H1 (cell line): ENCODE results near the gene COMMD7. TPM values are rescaled to one million over a fixed set of nuclear protein-coding genes. Genes with fewer than 3 reads are reported as not detected.

Source experiments
- CTCF ChIA-PET: fragments of 300-600 bp; sonication (Branson Sonifier 250); formaldehyde crosslinking; loops from one replicate; lab custom pipeline; 2021; ENCODE audit not compliant: partially characterized antibody; lab: Charles Lee
- POLR2A ChIA-PET: fragments of 300-600 bp; sonication (Branson Sonifier 250); formaldehyde crosslinking; loops from one replicate; lab custom pipeline; 2021; ENCODE audit warnings: inconsistent platforms; ENCODE audit not compliant: partially characterized antibody; lab: Charles Lee
- DNase-seq, 2 experiments: peaks; one replicate each; pipeline versions ENCODE4 v3.0.0 to v3.0.0-alpha.2; 2010 to 2022; ENCODE audit warnings: low spot score in 2 of 2, low read depth in 1 of 2, mixed read lengths in 1 of 2
- FAIRE-seq: peaks from 2 replicates; lab custom pipeline; 2011; peaks lifted over from hg19 to GRCh38; lab: Jason Lieb, UNC
- H2AFZ ChIP-seq: 2 replicates; pipeline ENCODE4 v1.8.1; 2012; ENCODE audit warnings: low read length, inconsistent platforms
- H2AK5ac ChIP-seq: 2 replicates; pipeline ENCODE4 v1.6.1; 2013; ENCODE audit warnings: low read depth, low read length
- H2BK120ac ChIP-seq: replicated peaks from 2 replicates; pipeline ENCODE3; 2013; ENCODE audit warnings: low read depth, low read length, inconsistent platforms
- H2BK12ac ChIP-seq: 2 replicates; pipeline ENCODE4 v1.6.1; 2013; ENCODE audit warnings: low read depth, low read length
- H2BK15ac ChIP-seq: 2 replicates; pipeline ENCODE4 v1.6.1; 2013; ENCODE audit warnings: low read length
- H2BK20ac ChIP-seq: 2 replicates; pipeline ENCODE4 v1.6.1; 2013; ENCODE audit warnings: low read length
- H2BK5ac ChIP-seq: 2 replicates; pipeline ENCODE4 v1.6.1; 2013; ENCODE audit warnings: low read depth, low read length
- H3K14ac ChIP-seq: 2 replicates; pipeline ENCODE4 v1.6.1; 2013; ENCODE audit warnings: inconsistent platforms; ENCODE audit not compliant: insufficient read length
- H3K18ac ChIP-seq: 2 replicates; pipeline ENCODE4 v1.6.1; 2013; ENCODE audit warnings: low read length; ENCODE audit errors: extremely low read depth
- H3K23ac ChIP-seq: 2 replicates; pipeline ENCODE4 v1.6.1; 2013; ENCODE audit warnings: inconsistent platforms; ENCODE audit not compliant: insufficient read length
- H3K23me2 ChIP-seq: 2 replicates; pipeline ENCODE4 v1.6.1; 2013; ENCODE audit warnings: low read depth, low read length
- H3K27ac ChIP-seq: 2 replicates; pipeline ENCODE4 v1.6.1; 2011; ENCODE audit warnings: low read depth, low read length, inconsistent platforms
- H3K27me3 ChIP-seq, 4 experiments: replicated peaks in 1 of 4; 1 replicate in 1 of 4; 2 replicates in 3 of 4; pipeline versions ENCODE4 v1.6.1 to v1.8.1; 2011 to 2013; ENCODE audit warnings: low read length in 3 of 4, mild to moderate bottlenecking in 3 of 4, inconsistent platforms in 2 of 4, mixed read lengths in 2 of 4, moderate library complexity in 1 of 4; ENCODE audit not compliant: control insufficient read depth in 3 of 4, insufficient read depth in 3 of 4; ENCODE audit errors: extremely low read depth in 1 of 4
- H3K36me3 ChIP-seq, 4 experiments: 2 replicates each; pipeline versions ENCODE4 v1.6.1 to v1.8.1; 2011 to 2013; ENCODE audit warnings: mild to moderate bottlenecking in 4 of 4, low read length in 3 of 4, moderate library complexity in 2 of 4, control low read depth in 1 of 4, inconsistent platforms in 1 of 4; ENCODE audit not compliant: insufficient read depth in 4 of 4, control insufficient read depth in 2 of 4
- H3K4ac ChIP-seq: replicated peaks from 2 replicates; pipeline ENCODE3; 2013; ENCODE audit warnings: low read length, low read depth, mixed read lengths, inconsistent platforms; ENCODE audit not compliant: insufficient read length
- H3K4me1 ChIP-seq, 4 experiments: replicated peaks in 1 of 4; 1 replicate in 1 of 4; 2 replicates in 3 of 4; pipeline versions ENCODE4 v1.6.1 to v1.8.1; 2011 to 2013; ENCODE audit warnings: low read length in 3 of 4, inconsistent platforms in 2 of 4, mixed read lengths in 1 of 4; ENCODE audit not compliant: insufficient read depth in 4 of 4, control insufficient read depth in 3 of 4
- H3K4me2 ChIP-seq, 2 experiments: 2 replicates each; pipeline versions ENCODE4 v1.6.1 to v1.8.1; 2011 to 2013; ENCODE audit warnings: low read depth in 2 of 2, low read length in 2 of 2, control low read depth in 1 of 2, inconsistent platforms in 1 of 2, mild to moderate bottlenecking in 1 of 2; ENCODE audit not compliant: insufficient read depth in 1 of 2
- H3K4me3 ChIP-seq, 4 experiments: fragments of 200-600, 300-600 bp in 1 of 4; sonication (generic), shearing (Covaris generic), sonication (Bioruptor Twin) in 1 of 4; 2 replicates each; pipeline versions ENCODE4 v1.5.1 to v1.8.1; 2011 to 2016; ENCODE audit warnings: low read length in 4 of 4, low read depth in 3 of 4, control low read depth in 2 of 4, inconsistent platforms in 2 of 4, mild to moderate bottlenecking in 2 of 4, mixed read lengths in 1 of 4, moderate library complexity in 1 of 4; ENCODE audit not compliant: insufficient read depth in 2 of 4; ENCODE audit errors: extremely low read depth in 1 of 4
- H3K56ac ChIP-seq: replicated peaks from 2 replicates; pipeline ENCODE3; 2013; ENCODE audit warnings: low read depth, mild to moderate bottlenecking, mixed read lengths, low read length, inconsistent platforms; ENCODE audit not compliant: insufficient read length
- H3K79me1 ChIP-seq: 2 replicates; pipeline ENCODE4 v1.6.1; 2013; ENCODE audit warnings: low read depth, low read length, control low read depth
- H3K79me2 ChIP-seq, 2 experiments: 2 replicates each; pipeline versions ENCODE4 v1.6.1 to v1.8.1; 2012 to 2013; ENCODE audit warnings: low read length in 2 of 2, mild to moderate bottlenecking in 2 of 2, inconsistent platforms in 1 of 2; ENCODE audit not compliant: insufficient read depth in 2 of 2, control insufficient read depth in 1 of 2
- H3K9ac ChIP-seq, 4 experiments: replicated peaks in 1 of 4; 1 replicate in 1 of 4; 2 replicates in 3 of 4; pipeline versions ENCODE4 v1.6.1 to v1.8.1; 2011 to 2013; ENCODE audit warnings: low read depth in 3 of 4, low read length in 3 of 4, control low read depth in 2 of 4, mild to moderate bottlenecking in 2 of 4, moderate library complexity in 2 of 4, inconsistent platforms in 1 of 4; ENCODE audit errors: extremely low read depth in 1 of 4
- H3K9me3 ChIP-seq, 2 experiments: 2 replicates each; pipeline versions ENCODE4 v1.6.1 to v1.8.1; 2012 to 2013; ENCODE audit warnings: mild to moderate bottlenecking in 2 of 2, moderate library complexity in 2 of 2, control low read depth in 1 of 2, inconsistent platforms in 1 of 2, low read depth in 1 of 2, low read length in 1 of 2, mixed read lengths in 1 of 2; ENCODE audit not compliant: insufficient read depth in 2 of 2
- H4K20me1 ChIP-seq, 2 experiments: replicated peaks in 1 of 2; 2 replicates each; pipeline versions ENCODE3 to v1.8.1; 2011 to 2013; ENCODE audit warnings: inconsistent platforms in 2 of 2, low read length in 2 of 2, mild to moderate bottlenecking in 1 of 2; ENCODE audit not compliant: insufficient read depth in 2 of 2, control insufficient read depth in 1 of 2
- H4K5ac ChIP-seq: 2 replicates; pipeline ENCODE4 v1.6.1; 2013; ENCODE audit warnings: low read length, low read depth, mixed read lengths, inconsistent platforms; ENCODE audit not compliant: insufficient read length
- H4K8ac ChIP-seq: 2 replicates; pipeline ENCODE4 v1.8.0; 2013; ENCODE audit warnings: mild to moderate bottlenecking, moderate library complexity, low read length, inconsistent platforms; ENCODE audit not compliant: insufficient read depth; ENCODE audit errors: extremely low read depth
- H4K91ac ChIP-seq: replicated peaks from 2 replicates; pipeline ENCODE3; 2013; ENCODE audit warnings: low read length, mixed read lengths, inconsistent platforms; ENCODE audit not compliant: insufficient read length
- CTBP2 ChIP-seq: IDR thresholded peaks from 2 replicates; pipeline ENCODE4 v1.7.0; 2011; ENCODE audit warnings: borderline replicate concordance, mild to moderate bottlenecking, moderate library complexity, mixed read lengths, low read length; ENCODE audit not compliant: insufficient read depth, insufficient read length
- POLR2A ChIP-seq, 2 experiments: IDR thresholded peaks; 1 replicate in 1 of 2; 2 replicates in 1 of 2; pipeline ENCODE4 v1.6.1; 2011; ENCODE audit warnings: low read depth in 2 of 2, low read length in 2 of 2, mild to moderate bottlenecking in 2 of 2; ENCODE audit errors: control extremely low read depth in 1 of 2
- POLR2AphosphoS5 ChIP-seq: IDR thresholded peaks from 2 replicates; pipeline ENCODE4 v1.6.1; 2011; ENCODE audit warnings: low read depth, low read length
- WGBS, 2 experiments: shearing (Covaris generic) in 1 of 2; methylation state at CpG; one replicate each; pipeline versions ENCODE4 v1.1.6 to v1.1.7; 2013 to 2015; ENCODE audit warnings: low lambda C conversion rate in 2 of 2, mixed read lengths in 2 of 2, inconsistent platforms in 1 of 2, low coverage in 1 of 2, missing lambda C conversion rate in 1 of 2; ENCODE audit not compliant: insufficient replicate concordance in 2 of 2, insufficient coverage in 1 of 2, insufficient read length in 1 of 2; ENCODE audit errors: extremely low coverage in 1 of 2, missing lambda C conversion rate in 1 of 2; 5-methylcytosine and 5-hydroxymethylcytosine counted together
- polyA plus RNA-seq, 7 experiments: library from polyadenylated mRNA; depleted of rRNA in 3 of 7; stranded (reverse) in 5 of 7; unstranded in 2 of 7; fragments of >200 nt in 5 of 7; fragments of 200-250 nt in 2 of 7; gene quantifications; 1 replicate in 5 of 7; 2 replicates in 1 of 7; 4 replicates in 1 of 7; pipeline versions ENCODE4 v1.2.1 to v1.2.3, GENCODE V29; 2011 to 2013; ENCODE audit warnings: missing spikeins in 2 of 7, mixed read lengths in 2 of 7
- total RNA-seq: library from RNA; stranded (reverse); fragmentation: NEBNext Ultra II Directional; extraction: Animal tissue kit (Norgen Biotek cat#: 25700); gene quantifications from 2 replicates; pipeline ENCODE4 v1.2.1, GENCODE V29; 2021

The COMMD7 gene
- total and polyA plus RNA-seq, 2 of the 8 experiments (the other 6 are each of a cell fraction or from before 2014, with no cell fraction given), result 39.4 to 48.9 TPM

GRCh38 chr20:32773223-32773622 lies 30.0 kb upstream of the COMMD7 start:
- H4K8ac ChIP-seq, result no peak overlapping the region
- H3K4me3 ChIP-seq, result peak overlapping the region in 1 of 4 experiments; percentile 6; a peak in 1 of 8 replicates
- 87% methylated on average over 2 of the region's 2 CpGs; no CpG with 5 or more reads in 1 of the 2 experiments for whole genome bisulfite sequencing, 2 experiments
- H3K9me3 ChIP-seq, result no peaks in the 10 kb centered on the region
- FAIRE-seq (no peak), DNase-seq (no peak)
- peaks cover 8 to 90% (median 22%) of the 10 kb centered on the region in 4 experiments for H3K36me3 ChIP-seq
- no peaks in the 10 kb centered on the region for H3K23me2 ChIP-seq
- H3K27ac ChIP-seq, result no peak overlapping the region
- peaks cover 70 to 100% of the 10 kb centered on the region in 2 experiments for H3K79me2 ChIP-seq
- no peak overlapping the region for H3K23ac ChIP-seq
- H3K4me1 ChIP-seq, result peaks cover 12 to 36% (median 26%) of the 10 kb centered on the region in 4 experiments
- no peak overlapping the region for H2AK5ac ChIP-seq
- no peaks in the 10 kb centered on the region for H3K27me3 ChIP-seq
- H3K18ac ChIP-seq, result no peak overlapping the region
- peaks cover 52 to 58% of the 10 kb centered on the region in 2 experiments for H4K20me1 ChIP-seq
- ChIA-PET POLR2A (interaction anchor here (0.6 to 9.3 kb wide), 14 partner anchors 7 to 256 kb away, joined by 3 to 209 read pairs (median 4); partner anchors contain the start of genes C20orf203 and DNMT3B), CTCF (interaction anchor here (0.9 to 9.4 kb wide), 5 partner anchors 10 to 96 kb away, joined by 3 to 221 read pairs (median 8); partner anchors contain the start of genes C20orf203 and COMMD7)
- H2BK12ac ChIP-seq, result no peak overlapping the region
- no peak overlapping the region for H2BK20ac ChIP-seq
- H3K14ac ChIP-seq, result no peak overlapping the region
- peaks cover 5% of the 10 kb centered on the region for H3K79me1 ChIP-seq
- H2BK120ac ChIP-seq, result no peak overlapping the region
- no peak overlapping the region for H2AFZ ChIP-seq
- peak overlapping the region in 1 of 2 experiments; percentile 48; a peak in 1 of 4 replicates for H3K4me2 ChIP-seq
- H4K5ac ChIP-seq, result no peak overlapping the region
- no peak overlapping the region for H4K91ac ChIP-seq
- TF ChIP-seq POLR2AphosphoS5 (peak; percentile 52; the same call in 1 of the 2 replicates), POLR2A (IDR thresholded peaks at IDR 0.05; ENCODE audit: control extremely low read depth in 1 of 2, low read depth in 2 of 2, low read length in 2 of 2) (0 out of 3 replicates have a peak, but pooled peaks of 1 of the 2 experiments have one; percentile 37), CTBP2 (no peak)
- no peak overlapping the region for H3K9ac ChIP-seq
- no peak overlapping the region for H3K4ac ChIP-seq
- H3K56ac ChIP-seq, result no peak overlapping the region
- H2BK5ac ChIP-seq, result no peak overlapping the region
- no peak overlapping the region for H2BK15ac ChIP-seq
